ENCODE data around the gene SLC6A8.
A peak's percentile ranks its signal among the peaks of the same experiment; 100 is the strongest.

SLC6A8 gene

DNA sequence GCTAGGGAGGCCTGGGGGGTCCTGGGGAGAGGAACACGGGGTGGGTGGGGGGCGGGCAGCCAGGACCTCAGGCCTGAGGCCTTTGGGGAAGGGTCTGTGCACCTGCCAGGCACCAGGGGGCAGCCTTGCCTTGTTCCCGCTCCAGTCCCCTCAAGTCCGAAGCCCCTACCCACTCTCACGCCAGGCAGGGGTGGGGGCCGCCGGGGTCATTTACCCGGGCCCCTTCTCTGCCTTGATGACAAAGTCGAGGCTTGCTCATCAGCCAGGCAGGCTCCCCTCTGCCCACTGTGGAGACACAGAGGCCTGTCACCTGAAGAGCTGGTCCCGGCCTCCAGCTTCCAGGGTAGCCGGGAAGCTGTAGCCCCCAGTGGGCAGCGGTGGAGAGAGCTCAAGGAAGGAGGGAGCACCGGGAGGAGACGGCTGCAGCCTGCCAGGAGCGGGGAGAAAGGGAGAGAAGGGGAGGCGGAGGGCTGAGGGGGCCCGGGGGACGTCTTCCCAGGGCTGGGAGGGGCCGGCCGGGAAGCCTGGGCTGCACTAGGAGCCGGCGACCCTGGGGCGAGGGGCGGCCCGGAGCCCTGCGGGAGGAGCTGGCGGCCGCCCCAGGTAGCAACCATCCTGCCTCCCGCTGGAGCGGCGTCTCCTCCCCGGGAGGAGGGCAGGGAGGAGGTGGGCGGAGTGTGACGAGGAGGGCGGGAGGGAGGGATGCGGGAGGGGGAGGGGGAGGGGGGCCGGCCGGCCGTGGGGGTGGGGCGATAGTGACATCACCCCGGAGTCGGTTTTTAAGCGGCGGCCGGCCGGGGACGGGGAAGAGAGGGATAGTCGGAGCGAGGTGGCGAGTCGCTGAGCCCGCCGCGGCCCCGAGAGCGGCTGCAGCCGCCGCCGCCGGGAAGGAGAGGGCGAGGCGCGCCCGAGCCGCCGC, at the start of gene SLC6A8:
Gene SLC6A8, plus strand, starts transcription at position 806 of the 919 bp plus-strand sequence. CDS start 649 bp downstream, outside the sequence.
- H3K27ac Mint-ChIP-seq = peak within 1 kb of the TSS; percentile 31

DNA sequence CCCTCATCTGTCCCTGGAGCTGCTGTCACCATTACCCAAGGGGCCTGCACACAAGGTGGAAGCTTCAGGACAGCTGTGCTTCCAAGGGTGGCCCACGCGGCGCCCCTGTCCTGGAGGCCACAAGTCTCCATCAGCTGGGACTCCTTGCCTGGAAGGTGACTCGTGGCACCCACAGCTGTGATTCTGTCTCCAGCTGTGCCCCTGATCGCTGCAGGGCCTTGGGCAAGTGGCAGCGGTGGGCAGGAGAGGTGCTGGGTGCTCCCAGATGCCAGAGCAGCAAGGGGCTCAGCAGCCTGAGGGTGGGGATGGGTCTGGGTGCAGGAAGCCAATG, 49.7 kb upstream of the SLC6A8 start:
- Mint-ChIP-seq H3K36me3 (no peaks in the 10 kb centered on the region), H3K27me3 (peaks cover 15 to 42% of the 10 kb centered on the region in 2 donors), H3K27ac (no peak overlapping the region), H3K9me3 (no peaks in the 10 kb centered on the region), H3K4me3 (no peak overlapping the region), H3K4me1 (peaks cover 8 to 19% of the 10 kb centered on the region in 2 donors)
- no peak for ATAC-seq (replicated peaks)
- no peak for DNase-seq

More for the DNA sequence above, at the start of gene SLC6A8:
- peak within 1 kb of the TSS; percentile 80 to 84 for H3K4me3 Mint-ChIP-seq
- H3K9me3 Mint-ChIP-seq = peaks cover 0 to 4% of the 10 kb centered on the region in 2 donors
- DNase-seq = no peak
- peaks cover 22 to 27% of the 10 kb centered on the region in 2 donors for H3K27me3 Mint-ChIP-seq
- ATAC-seq (replicated peaks) = peak; percentile 40 to 42
- H3K4me1 Mint-ChIP-seq = peaks cover 2 to 12% of the 10 kb centered on the region in 2 donors
- H3K36me3 Mint-ChIP-seq = no peaks in the 10 kb centered on the region

DNA sequence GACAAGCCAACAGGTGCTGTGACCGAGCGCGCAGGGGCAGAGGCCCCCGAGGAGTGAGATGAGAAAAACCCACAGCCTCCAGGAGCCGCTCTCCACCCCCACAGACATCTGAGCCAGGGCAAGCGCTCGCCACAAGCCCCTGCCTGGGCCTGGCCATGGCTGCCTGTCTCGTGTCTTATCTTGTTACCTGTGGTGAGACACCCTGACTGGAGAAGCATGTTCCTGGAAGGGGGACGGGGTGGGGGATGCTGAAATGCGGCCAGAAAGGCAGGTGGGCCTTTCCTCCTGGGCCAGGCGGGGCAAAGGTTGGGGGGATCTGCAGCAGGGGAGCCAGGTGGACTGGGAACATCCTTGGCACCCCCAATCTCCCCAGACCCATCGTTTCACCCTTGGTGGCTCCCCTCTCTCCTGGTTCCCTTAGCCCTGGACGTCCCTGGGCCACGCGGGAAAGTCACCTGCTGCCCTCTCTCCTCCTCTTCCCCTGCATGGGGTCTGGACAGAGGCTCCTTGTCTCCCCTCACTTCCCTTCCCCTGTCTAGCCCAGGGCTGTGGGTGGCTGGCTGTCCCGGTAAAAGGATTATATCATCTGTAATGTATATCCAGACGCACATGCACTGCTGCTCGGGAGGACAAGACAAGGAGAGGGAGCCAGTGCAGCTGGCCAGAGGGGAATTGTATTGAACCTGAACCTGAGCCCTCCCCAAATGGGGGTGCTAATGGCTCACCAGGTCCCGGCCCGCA, 49.1 kb upstream of the SLC6A8 start:
- DNase-seq (no peak), ATAC-seq (replicated peaks) (no peak)
- Mint-ChIP-seq H3K27me3 (peaks cover 21 to 48% of the 10 kb centered on the region in 2 donors), H3K36me3 (no peaks in the 10 kb centered on the region), H3K4me3 (no peak overlapping the region), H3K27ac (no peak overlapping the region), H3K9me3 (no peaks in the 10 kb centered on the region), H3K4me1 (peaks cover 12 to 25% of the 10 kb centered on the region in 2 donors)

DNA sequence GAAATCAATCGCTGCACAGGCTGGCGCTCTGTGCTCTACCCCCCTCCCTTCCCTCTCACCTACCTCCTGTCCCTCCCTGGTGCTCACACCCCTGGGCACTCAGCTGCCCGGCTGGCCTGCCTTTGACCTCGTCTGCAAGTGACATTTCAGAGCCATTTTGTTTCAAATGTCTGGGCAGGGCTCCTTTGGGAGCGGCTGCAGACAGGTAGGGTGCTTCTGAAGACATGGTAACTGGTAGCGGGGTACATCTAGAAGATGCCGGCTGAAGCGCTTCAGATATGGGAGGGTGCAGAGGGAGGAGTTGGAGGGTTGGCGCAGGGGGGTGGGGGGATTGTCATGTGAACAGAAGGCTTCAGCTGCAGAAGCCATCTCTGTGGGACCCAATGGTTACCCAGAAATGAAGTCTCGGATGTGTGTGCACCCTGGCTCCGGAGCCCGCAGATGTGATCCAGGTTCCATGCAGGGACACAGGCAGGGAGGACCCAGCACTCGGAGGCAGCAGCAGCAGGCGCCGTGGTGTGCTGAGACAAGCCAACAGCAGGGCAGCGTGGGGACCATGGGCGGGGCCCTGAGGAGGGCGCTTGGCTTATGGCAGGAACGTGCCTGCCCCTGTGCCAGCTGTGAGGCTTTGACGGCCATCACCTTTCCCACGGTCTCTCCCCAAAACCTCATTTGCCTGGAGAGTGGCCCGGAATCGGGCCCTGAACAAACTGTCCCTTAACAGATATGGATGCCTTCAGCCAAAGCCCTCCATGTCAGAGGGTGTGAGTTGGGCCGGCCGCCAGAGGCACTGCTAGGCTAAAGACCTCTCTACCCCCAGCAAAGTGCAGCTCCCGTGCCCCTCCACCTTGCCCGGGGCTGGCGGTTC, 48.3 kb upstream of the SLC6A8 start:
- no peaks in the 10 kb centered on the region for H3K9me3 Mint-ChIP-seq
- no peak for ATAC-seq (replicated peaks)
- no peak overlapping the region for H3K27ac Mint-ChIP-seq
- H3K36me3 Mint-ChIP-seq = no peaks in the 10 kb centered on the region
- peaks cover 22 to 47% of the 10 kb centered on the region in 2 donors for H3K27me3 Mint-ChIP-seq
- no peak overlapping the region for H3K4me3 Mint-ChIP-seq
- H3K4me1 Mint-ChIP-seq = peaks cover 12 to 29% of the 10 kb centered on the region in 2 donors
- no peak for DNase-seq

DNA sequence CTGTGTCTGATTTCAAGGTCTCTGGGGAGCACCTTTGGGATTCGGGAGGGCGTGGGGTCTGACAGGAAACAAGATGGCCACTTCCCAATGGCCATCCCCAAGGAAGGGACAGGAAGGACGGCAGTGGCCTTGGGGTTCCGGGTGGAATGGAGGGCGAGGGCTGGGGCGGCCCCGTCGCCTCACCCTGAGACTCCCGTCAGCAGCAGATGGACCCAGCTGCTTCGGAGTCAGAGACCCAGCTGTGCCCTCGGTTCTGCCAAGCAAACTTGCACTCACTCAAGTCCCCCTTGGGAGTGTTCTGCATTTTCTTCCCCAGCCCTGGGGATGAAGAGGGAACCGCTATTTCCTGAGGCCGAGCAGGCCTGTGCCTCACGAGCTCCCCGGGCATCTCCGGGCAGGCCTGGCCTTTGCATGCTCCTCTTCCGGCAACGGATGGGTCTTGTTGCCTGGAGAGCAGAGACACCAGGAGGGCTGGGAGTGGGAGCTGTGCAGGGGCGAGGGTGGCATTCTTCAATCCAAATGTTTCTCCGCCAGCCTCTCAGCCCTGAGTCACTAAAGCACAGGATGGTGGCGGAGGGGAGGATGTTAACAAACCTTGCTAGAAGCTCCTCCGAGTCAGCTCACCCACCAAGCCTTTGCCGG, 47.6 kb upstream of the SLC6A8 start:
- no peak overlapping the region for H3K4me3 Mint-ChIP-seq
- H3K27ac Mint-ChIP-seq = no peak overlapping the region
- peaks cover 12 to 29% of the 10 kb centered on the region in 2 donors for H3K4me1 Mint-ChIP-seq
- no peaks in the 10 kb centered on the region for H3K9me3 Mint-ChIP-seq
- DNase-seq = no peak
- H3K27me3 Mint-ChIP-seq = peaks cover 29 to 47% of the 10 kb centered on the region in 2 donors
- no peaks in the 10 kb centered on the region for H3K36me3 Mint-ChIP-seq
- no peak for ATAC-seq (replicated peaks)

DNA sequence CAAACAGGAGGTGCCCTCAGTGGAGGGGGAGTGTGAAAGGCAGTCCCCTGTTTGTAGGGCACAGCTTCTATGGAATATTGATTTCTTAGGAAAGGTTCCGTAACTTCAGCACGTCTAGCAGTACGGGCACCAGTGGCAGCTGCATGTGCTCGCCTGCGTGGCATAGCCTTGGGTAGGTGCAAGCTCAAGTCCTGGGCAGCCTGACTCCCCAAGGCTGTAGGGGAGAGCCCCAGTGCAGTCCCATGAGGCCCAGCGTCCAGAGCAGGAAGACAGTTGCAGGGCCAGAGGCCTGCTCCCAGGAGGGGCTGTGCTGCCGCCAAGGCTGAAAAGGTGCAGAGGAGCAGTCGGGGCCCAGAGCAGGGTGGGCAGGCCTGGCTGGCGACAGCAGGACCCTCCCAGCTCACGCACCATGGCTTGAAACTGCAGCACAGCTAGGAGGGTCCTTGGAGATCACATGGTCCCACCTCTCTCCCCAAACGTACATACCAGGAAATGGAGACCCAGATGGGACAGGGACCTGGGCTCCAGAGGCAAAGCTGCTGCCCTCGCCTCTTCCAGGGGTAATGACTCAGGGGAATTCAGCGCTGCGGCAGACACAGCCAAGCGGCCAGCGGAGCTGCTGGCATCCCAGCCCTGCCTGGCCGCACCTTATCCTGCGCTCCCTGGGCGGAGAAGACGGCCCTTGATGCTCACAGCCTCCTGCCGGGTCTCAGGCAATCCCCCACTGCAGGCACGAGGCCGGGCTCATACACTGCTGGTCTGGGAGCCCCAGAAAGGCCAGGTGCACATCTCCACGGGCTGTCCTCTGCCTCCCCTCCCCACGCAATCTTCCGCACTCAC, 46.8 kb upstream of the SLC6A8 start:
- H3K4me3 Mint-ChIP-seq = peak overlapping the region in 1 of 2 donors; percentile 25

DNA sequence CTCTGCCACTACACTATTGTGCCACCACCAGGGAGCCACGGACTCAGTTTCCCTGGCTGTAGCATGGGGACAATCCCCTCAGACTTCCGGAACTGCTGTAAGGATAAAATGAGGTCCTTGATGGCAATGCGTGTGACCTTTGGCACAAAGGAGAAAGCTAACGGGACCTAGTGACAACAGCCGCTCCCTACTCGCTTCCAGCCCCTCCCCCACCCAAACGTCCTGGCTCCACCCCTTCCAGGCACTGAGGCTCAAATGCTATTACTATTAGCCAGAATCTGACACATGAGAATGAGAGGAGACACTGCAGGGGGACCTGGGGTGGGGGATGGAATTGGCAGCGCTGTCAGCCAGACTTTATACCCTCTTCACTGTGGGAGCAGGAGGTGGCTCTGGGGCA, 46.1 kb upstream of the SLC6A8 start:
- no peak for DNase-seq
- no peaks in the 10 kb centered on the region for H3K9me3 Mint-ChIP-seq
- H3K27ac Mint-ChIP-seq = no peak overlapping the region
- H3K4me1 Mint-ChIP-seq = peaks cover 12 to 29% of the 10 kb centered on the region in 2 donors
- H3K4me3 Mint-ChIP-seq = peak overlapping the region in 1 of 2 donors; percentile 35
- ATAC-seq (replicated peaks) = peak in 1 of 2 donors; percentile 9
- peaks cover 36 to 49% of the 10 kb centered on the region in 2 donors for H3K27me3 Mint-ChIP-seq
- no peaks in the 10 kb centered on the region for H3K36me3 Mint-ChIP-seq

More for the DNA sequence above, 46.8 kb upstream of the SLC6A8 start:
- no peaks in the 10 kb centered on the region for H3K9me3 Mint-ChIP-seq
- no peak overlapping the region for H3K27ac Mint-ChIP-seq
- DNase-seq = no peak
- H3K36me3 Mint-ChIP-seq = no peaks in the 10 kb centered on the region
- peaks cover 12 to 29% of the 10 kb centered on the region in 2 donors for H3K4me1 Mint-ChIP-seq
- no peak for ATAC-seq (replicated peaks)
- H3K27me3 Mint-ChIP-seq = peaks cover 30 to 45% of the 10 kb centered on the region in 2 donors

DNA sequence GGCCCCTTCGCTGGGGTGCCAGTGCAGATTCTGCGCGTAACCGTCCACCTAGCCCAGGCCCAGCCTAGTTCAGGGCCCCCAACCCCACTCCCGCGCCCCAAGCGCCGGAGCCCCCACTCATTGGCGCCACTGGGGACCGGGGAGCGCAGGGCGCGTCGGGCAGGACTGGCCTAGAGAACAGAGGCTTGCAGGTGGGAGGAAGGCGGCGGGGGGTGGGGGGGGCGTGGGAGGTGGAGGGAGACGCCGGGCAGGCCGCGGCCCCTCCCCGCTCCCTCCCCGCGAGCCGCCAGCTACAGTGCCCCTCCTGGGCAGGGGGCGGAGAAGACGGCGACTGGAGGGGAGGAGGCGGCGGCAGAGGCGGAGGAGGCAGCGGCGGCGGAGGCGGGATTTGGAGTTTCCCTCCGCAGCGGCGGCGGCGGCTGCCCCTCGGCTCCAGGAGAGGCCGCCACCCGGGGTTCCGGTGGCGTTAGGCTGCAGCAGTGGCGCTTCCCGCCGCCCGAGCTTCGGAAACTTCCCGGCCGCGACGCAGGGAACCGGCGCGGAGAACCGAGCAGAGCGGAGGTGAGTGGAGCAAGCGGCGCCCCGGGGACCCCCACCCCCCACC, 45.6 kb upstream of the SLC6A8 start:
- Mint-ChIP-seq H3K4me1 (peaks cover 12 to 29% of the 10 kb centered on the region in 2 donors), H3K9me3 (no peaks in the 10 kb centered on the region), H3K4me3 (peak overlapping the region in 1 of 2 donors; percentile 81), H3K27ac (no peak overlapping the region), H3K27me3 (peaks cover 36 to 49% of the 10 kb centered on the region in 2 donors), H3K36me3 (no peaks in the 10 kb centered on the region)
- DNase-seq = no peak
- peak in 1 of 2 donors; percentile 31 for ATAC-seq (replicated peaks)

DNA sequence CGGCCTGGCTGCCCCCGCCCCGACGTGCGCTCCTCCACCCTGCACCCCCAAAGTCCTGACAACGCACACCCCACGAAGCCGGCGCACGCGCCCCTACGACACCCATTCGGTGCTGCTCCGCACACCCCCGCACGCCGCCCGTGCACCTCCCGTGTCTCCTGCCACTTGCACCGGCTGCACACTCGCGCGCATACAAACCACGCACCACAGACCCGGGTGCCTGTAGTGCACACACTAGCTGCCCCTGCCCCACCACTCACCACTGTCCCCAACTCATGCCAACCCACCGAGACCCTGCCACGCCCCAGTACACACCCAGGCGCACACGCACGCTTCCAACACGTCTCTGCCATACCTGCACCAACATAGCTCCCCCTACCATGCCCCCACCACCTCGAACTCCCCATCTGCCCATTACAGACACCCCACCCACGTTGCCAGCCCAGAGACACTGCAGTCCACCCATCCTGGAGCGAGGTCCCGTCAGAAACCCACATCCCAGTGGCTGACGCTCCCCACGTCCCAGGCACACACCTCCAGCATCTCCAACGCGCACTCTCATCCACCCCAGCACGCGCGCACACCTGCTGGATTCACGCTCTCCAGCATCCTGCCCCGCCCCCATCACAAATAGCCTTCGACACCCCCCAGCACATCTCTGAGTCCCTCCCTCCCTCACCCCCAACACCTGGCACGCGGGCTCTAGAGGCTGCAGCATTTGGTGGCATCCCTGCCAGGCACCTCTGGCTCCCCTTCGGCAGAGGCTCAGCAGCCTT, 44.9 kb upstream of the SLC6A8 start:
- no peaks in the 10 kb centered on the region for H3K9me3 Mint-ChIP-seq

DNA sequence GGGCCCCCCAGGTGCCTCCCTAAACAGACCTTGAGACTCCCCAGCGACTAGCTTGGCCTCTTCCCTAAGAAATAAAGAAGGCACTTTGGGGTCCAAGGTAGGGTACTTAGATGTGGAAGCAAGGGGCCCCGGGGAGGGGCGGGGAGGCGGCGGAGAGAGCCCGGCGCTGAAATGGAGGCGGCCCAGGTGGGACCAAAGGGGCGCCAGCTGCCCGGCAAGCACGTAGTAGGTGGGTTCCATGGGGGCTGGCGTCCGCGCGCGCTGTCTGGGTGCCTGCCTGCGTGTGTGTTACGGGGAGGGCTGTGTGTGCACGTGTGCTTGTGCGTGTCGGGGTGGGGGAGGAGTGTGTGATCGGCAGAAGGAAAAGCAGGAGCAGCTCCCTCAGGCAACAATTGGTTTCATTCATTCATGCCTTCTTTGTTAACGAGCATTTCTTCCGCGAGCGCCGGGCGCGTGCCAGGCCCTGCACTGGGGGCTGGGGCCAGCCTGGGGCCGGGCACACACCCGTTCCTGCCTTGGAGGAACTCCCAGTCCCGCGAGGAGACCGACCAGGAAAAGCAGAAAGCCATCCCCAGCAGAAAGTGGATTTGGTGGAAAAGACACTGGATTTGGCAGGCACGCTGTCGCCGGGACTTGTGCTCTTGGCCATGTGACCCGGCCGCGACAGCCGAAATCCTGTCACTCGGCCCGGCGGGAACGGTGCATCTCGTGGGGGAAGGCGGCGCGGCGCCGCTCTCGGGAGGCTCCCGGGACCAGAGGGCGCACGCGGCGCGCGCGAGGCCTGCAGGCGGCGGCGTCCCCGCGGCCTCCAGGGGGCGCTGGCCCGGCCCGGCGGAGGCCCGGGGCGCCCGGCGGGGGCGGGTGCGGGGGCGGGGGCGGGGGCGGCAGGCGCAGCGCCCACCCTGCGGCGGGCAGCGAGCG, 44.0 kb upstream of the SLC6A8 start:
- ATAC-seq (replicated peaks) (peak; percentile 33 to 51), DNase-seq (no peak)
- H3K36me3 Mint-ChIP-seq = no peaks in the 10 kb centered on the region
- peaks cover 12 to 29% of the 10 kb centered on the region in 2 donors for H3K4me1 Mint-ChIP-seq
- H3K27me3 Mint-ChIP-seq = peaks cover 36 to 47% of the 10 kb centered on the region in 2 donors
- H3K9me3 Mint-ChIP-seq = no peaks in the 10 kb centered on the region
- H3K4me3 Mint-ChIP-seq = peak overlapping the region in 1 of 2 donors; percentile 78
- H3K27ac Mint-ChIP-seq = no peak overlapping the region

More for the DNA sequence above, 44.9 kb upstream of the SLC6A8 start:
- Mint-ChIP-seq H3K4me3 (peak overlapping the region; percentile 78 to 81), H3K27me3 (peaks cover 36 to 49% of the 10 kb centered on the region in 2 donors), H3K36me3 (no peaks in the 10 kb centered on the region), H3K4me1 (peaks cover 12 to 29% of the 10 kb centered on the region in 2 donors), H3K27ac (peak overlapping the region; percentile 53)
- ATAC-seq (replicated peaks) (no peak), DNase-seq (no peak)

Measured in stimulated activated naive B cell treated with anti-CD40 and anti-IgM and Interleukin-4, amounts not matched to agents 10 μg/mL and 1 μg/mL and 100 μg/mL, for 72 hours (primary cell).